CD4-positive, CD25-positive, alpha-beta regulatory T cell (primary cell): Measurements from ENCODE around the gene CYP2W1. TPM values are rescaled to one million over a fixed set of nuclear protein-coding genes. Genes with fewer than 3 reads are reported as not detected.

Experiments used
- ATAC-seq, 2 donors: fragments of 150-1000 bp; cut with Tn5 transposase; one replicate each; pipeline ENCODE4 v1.10.0; 2021; ENCODE audit warnings: low read depth in 2 of 2, moderate number of reproducible peaks in 2 of 2, moderate library complexity in 1 of 2
- DNase-seq, 3 donors: peaks; one replicate each; pipeline versions ENCODE4 v3.0.0 to v3.0.0-alpha.2; 2012 to 2022; ENCODE audit warnings: mixed read lengths in 1 of 3
- H3K27ac ChIP-seq: one replicate; pipeline ENCODE4 v1.7.0; 2013; ENCODE audit warnings: mild to moderate bottlenecking, low read length; ENCODE audit not compliant: insufficient read depth, poor library complexity, severe bottlenecking
- H3K27me3 ChIP-seq: one replicate; pipeline ENCODE4 v1.7.0; 2013; ENCODE audit warnings: low read length; ENCODE audit not compliant: control insufficient read depth, insufficient read depth
- H3K36me3 ChIP-seq: one replicate; pipeline ENCODE4 v1.7.0; 2013; ENCODE audit warnings: mild to moderate bottlenecking, low read length, moderate library complexity; ENCODE audit not compliant: control insufficient read depth, insufficient read depth
- H3K4me1 ChIP-seq: 2 replicates; pipeline ENCODE4 v1.7.0; 2013; ENCODE audit warnings: mild to moderate bottlenecking, low read length; ENCODE audit not compliant: insufficient read depth, control insufficient read depth, poor library complexity, severe bottlenecking
- H3K4me3 ChIP-seq: one replicate; pipeline ENCODE4 v1.7.0; 2013; ENCODE audit warnings: low read depth, mild to moderate bottlenecking, low read length, moderate library complexity
- H3K9me3 ChIP-seq, 2 experiments: 1 replicate in 1 of 2; 2 replicates in 1 of 2; pipeline ENCODE4 v1.7.0; 2013; ENCODE audit warnings: low read length in 2 of 2, mild to moderate bottlenecking in 1 of 2, moderate library complexity in 1 of 2; ENCODE audit not compliant: control insufficient read depth in 2 of 2
- H3K27ac Mint-ChIP-seq, 3 donors: one replicate each; pipeline ENCODE4 v1.8.0; 2020 to 2022; ENCODE audit warnings: mild to moderate bottlenecking in 3 of 3, mixed read lengths in 3 of 3, moderate library complexity in 2 of 3
- H3K27me3 Mint-ChIP-seq: one replicate; pipeline ENCODE4 v1.8.0; 2022; ENCODE audit warnings: mild to moderate bottlenecking, mixed read lengths
- H3K36me3 Mint-ChIP-seq: one replicate; pipeline ENCODE4 v1.8.0; 2020; ENCODE audit warnings: mixed read lengths
- H3K4me1 Mint-ChIP-seq, 4 donors: one replicate each; pipeline ENCODE4 v1.8.0; 2020 to 2022; ENCODE audit warnings: mixed read lengths in 4 of 4, mild to moderate bottlenecking in 1 of 4
- H3K4me3 Mint-ChIP-seq, 4 donors: one replicate each; pipeline ENCODE4 v1.8.0; 2020 to 2022; ENCODE audit warnings: mild to moderate bottlenecking in 4 of 4, mixed read lengths in 4 of 4, moderate library complexity in 3 of 4
- H3K9me3 Mint-ChIP-seq, 7 donors: one replicate each; pipeline ENCODE4 v1.8.0; 2020 to 2022; ENCODE audit warnings: mixed read lengths in 7 of 7, mild to moderate bottlenecking in 3 of 7, moderate library complexity in 2 of 7
- polyA plus RNA-seq, 4 donors: library from polyadenylated mRNA; unstranded; fragments of 300-500 nt; fragmentation: Illumina TruSeq; gene quantifications; one replicate each; pipeline ENCODE4 v1.2.3, GENCODE V29; 2021
- total RNA-seq: library from RNA; stranded (reverse); gene quantifications from one replicate; pipeline ENCODE4 v1.2.3, GENCODE V29; 2022

CYP2W1 gene
- total and polyA plus RNA-seq, 5 donors from 2014 or later = not detected

DNA sequence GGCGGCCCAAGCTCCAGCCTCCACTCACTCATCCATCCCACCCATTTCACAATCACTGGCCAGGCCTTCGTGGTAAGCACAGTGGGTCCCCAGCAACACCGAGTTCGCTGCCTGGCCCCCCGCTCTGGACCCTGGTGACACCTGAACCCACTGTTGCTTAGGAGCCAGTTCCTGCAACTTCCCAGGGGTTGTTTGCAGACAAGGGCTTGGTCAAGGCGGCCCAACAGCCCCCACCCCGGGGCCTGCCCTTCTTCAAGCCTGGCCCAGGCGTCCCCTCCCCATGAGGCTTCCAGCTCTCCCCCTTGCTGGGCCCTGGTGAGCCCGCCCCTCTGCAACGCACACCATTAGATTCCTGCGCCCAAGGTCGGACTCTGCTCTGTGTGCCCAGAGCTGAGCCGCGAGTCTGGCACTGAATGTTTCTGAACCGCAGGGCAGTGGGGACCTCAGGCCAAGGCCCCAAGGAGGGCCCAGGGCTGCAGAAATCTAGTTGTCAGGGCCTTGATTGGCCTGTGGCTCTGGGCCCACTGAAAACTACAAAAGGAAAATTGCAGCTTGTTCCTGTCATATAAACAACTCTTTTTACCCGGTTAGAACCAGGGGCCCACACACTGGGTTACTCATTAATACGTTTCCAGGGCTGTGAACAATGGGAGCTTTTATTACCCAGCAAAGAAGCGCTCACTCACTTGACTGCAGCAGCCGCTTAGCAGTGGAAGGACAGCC is 5.5 kb upstream of the CYP2W1 start:
- Histone ChIP-seq H3K9me3 (no peaks in the 10 kb centered on the region), H3K4me1 (peaks cover 28% of the 10 kb centered on the region), H3K4me3 (no peak overlapping the region), H3K27me3 (no peaks in the 10 kb centered on the region), H3K27ac (no peak overlapping the region), H3K36me3 (peaks cover 9% of the 10 kb centered on the region)
- DNase-seq (no peak), ATAC-seq (no peak)
- no peak overlapping the region for H3K27ac Mint-ChIP-seq
- H3K4me1 Mint-ChIP-seq = peaks cover 0 to 22% (median 10%) of the 10 kb centered on the region in 4 donors
- no peaks in the 10 kb centered on the region for H3K36me3 Mint-ChIP-seq
- peaks cover 4% of the 10 kb centered on the region for H3K27me3 Mint-ChIP-seq
- peak overlapping the region in 3 of 4 donors; percentile 24 to 36 (median 30) for H3K4me3 Mint-ChIP-seq
- H3K9me3 Mint-ChIP-seq = peaks cover 0 to 1% (median 0%) of the 10 kb centered on the region in 7 donors

DNA sequence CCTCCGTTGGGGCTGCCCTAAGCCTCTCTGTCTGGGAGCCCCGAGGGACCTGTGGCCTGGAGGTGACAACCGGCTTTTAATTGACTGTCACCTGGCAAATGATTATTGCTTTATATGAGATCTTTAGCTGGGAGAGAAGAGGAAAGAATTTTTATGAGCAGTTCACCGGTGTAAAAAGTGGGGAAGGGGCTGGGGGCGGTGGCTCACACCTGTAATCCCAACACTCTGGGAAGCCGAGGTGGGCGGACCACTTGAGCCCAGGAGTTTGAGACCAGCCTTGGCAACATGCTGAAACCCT is 5.0 kb upstream of the CYP2W1 start:
- Histone ChIP-seq H3K27ac (no peak overlapping the region), H3K9me3 (no peaks in the 10 kb centered on the region), H3K27me3 (no peaks in the 10 kb centered on the region), H3K36me3 (peaks cover 4% of the 10 kb centered on the region), H3K4me3 (no peak overlapping the region), H3K4me1 (peaks cover 24% of the 10 kb centered on the region)
- Mint-ChIP-seq H3K4me3 (peak overlapping the region in 3 of 4 donors; percentile 4 to 36 (median 24)), H3K27me3 (peaks cover 4% of the 10 kb centered on the region), H3K27ac (no peak overlapping the region), H3K4me1 (peaks cover 0 to 17% (median 6%) of the 10 kb centered on the region in 4 donors), H3K36me3 (no peaks in the 10 kb centered on the region), H3K9me3 (peaks cover 0 to 1% (median 0%) of the 10 kb centered on the region in 7 donors)
- DNase-seq (no peak), ATAC-seq (no peak)

DNA sequence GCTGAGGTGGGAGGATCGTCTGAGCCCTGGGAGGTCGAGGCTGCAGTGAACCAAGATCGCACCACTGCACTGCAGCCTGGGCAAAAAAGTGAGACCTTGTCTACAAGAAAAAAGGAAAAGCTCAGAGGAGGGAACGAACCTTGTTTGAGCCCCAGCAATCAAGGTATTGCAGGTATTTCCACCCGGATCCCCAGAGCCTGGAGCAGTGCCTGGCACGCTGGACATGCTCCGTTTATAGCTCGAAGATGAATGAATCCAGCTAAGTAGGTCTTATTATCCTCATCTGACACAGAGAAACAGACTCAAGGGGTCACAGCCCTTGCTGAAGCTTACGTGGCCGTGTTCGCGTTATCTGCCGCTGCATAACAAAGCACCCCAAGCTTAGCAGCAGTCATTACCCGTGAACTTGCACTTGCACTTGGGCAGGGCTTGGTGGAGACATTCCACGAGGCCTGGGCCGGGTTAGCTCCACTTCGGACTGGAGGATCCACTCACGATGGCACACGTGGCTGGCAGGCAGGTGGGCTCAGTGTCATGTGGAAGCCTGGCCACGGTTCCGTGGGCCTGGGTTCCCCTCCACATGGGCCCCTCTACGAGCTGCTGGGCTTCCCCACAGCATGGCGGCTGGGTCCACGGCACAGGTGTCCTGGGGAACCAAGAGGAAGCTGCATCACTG is 4.4 kb upstream of the CYP2W1 start:
- peaks cover 4% of the 10 kb centered on the region for H3K27me3 Mint-ChIP-seq
- Histone ChIP-seq H3K27ac (no peak overlapping the region), H3K4me3 (no peak overlapping the region), H3K4me1 (peaks cover 19% of the 10 kb centered on the region), H3K27me3 (no peaks in the 10 kb centered on the region), H3K36me3 (no peaks in the 10 kb centered on the region), H3K9me3 (no peaks in the 10 kb centered on the region)
- H3K27ac Mint-ChIP-seq = no peak overlapping the region
- DNase-seq (no peak), ATAC-seq (no peak)
- H3K4me3 Mint-ChIP-seq = no peak overlapping the region
- H3K9me3 Mint-ChIP-seq = peaks cover 0 to 1% (median 0%) of the 10 kb centered on the region in 7 donors
- no peaks in the 10 kb centered on the region for H3K36me3 Mint-ChIP-seq
- H3K4me1 Mint-ChIP-seq = peaks cover 0 to 11% (median 4%) of the 10 kb centered on the region in 4 donors

DNA sequence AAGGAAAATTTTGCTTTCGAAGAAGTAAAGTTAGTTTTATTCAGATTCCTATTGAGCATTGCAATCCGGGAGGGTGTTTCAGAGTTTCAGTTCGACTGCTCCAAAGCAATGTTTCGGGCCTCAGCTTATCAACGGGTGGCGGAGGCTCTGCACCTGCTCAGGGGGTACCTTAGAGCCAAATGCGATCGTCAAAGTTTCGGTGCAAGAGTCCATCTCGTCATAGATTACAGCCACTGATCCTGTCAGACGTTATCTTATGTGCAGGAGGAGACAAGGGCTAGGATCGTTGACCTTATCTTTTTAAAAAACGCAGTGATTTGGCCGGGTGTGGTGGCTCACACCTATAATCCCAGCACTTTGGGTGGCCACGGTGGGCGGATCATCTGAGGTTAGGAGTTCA is 3.8 kb upstream of the CYP2W1 start:
- ATAC-seq = no peak
- no peak overlapping the region for H3K27ac Mint-ChIP-seq
- peaks cover 0 to 8% (median 4%) of the 10 kb centered on the region in 4 donors for H3K4me1 Mint-ChIP-seq

DNA sequence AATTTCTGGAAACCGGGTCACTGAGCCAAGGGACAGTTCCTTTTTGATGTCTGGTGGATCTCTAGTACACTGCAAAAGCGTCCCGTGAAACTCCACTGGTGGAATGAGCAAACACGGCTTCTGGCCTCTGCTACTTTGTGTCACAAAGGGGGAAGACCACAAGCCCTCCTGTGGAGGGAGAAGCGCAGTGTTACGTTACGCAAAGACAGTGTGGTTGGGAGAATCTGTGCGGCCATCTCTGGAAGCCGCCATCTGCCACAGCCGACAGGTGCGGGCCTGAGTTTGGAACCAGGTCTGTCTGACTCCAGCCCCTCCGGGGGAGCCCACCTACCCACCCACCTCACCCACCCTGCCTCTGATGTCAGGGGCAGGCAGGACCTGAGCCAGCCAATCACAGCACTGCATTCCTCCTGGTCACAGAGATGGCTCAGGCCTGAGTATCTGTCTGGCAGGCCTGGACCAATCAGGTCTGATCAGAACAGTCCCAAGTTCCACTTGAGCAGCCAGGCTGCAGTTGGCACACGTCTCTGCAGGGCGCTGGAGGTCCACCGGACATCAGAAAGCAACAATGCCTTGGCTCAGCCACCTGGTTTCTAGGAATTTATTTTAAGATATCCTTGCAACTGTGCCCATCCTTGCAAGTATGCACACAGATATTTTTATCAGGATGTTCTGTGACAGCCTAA is 3.0 kb upstream of the CYP2W1 start:
- H3K27ac Mint-ChIP-seq = no peak overlapping the region
- H3K36me3 Mint-ChIP-seq = no peaks in the 10 kb centered on the region
- H3K9me3 Mint-ChIP-seq = no peaks in the 10 kb centered on the region
- Histone ChIP-seq H3K9me3 (no peaks in the 10 kb centered on the region), H3K4me1 (peaks cover 5% of the 10 kb centered on the region), H3K27ac (no peak overlapping the region), H3K36me3 (no peaks in the 10 kb centered on the region), H3K4me3 (no peak overlapping the region), H3K27me3 (no peaks in the 10 kb centered on the region)
- H3K27me3 Mint-ChIP-seq = no peaks in the 10 kb centered on the region
- peak overlapping the region in 1 of 4 donors; percentile 29 for H3K4me3 Mint-ChIP-seq
- DNase-seq (no peak), ATAC-seq (no peak)
- no peaks in the 10 kb centered on the region for H3K4me1 Mint-ChIP-seq

More for the DNA sequence above, 3.8 kb upstream of the CYP2W1 start:
- peaks cover 4% of the 10 kb centered on the region for H3K27me3 Mint-ChIP-seq
- H3K4me3 ChIP-seq = no peak overlapping the region
- H3K9me3 Mint-ChIP-seq = peaks cover 0 to under 1% (median 0%) of the 10 kb centered on the region in 7 donors
- no peaks in the 10 kb centered on the region for H3K27me3 ChIP-seq
- H3K4me3 Mint-ChIP-seq = no peak overlapping the region
- no peaks in the 10 kb centered on the region for H3K9me3 ChIP-seq
- peaks cover 13% of the 10 kb centered on the region for H3K4me1 ChIP-seq
- no peak overlapping the region for H3K27ac ChIP-seq
- H3K36me3 ChIP-seq = no peaks in the 10 kb centered on the region
- DNase-seq = no peak
- no peaks in the 10 kb centered on the region for H3K36me3 Mint-ChIP-seq

DNA sequence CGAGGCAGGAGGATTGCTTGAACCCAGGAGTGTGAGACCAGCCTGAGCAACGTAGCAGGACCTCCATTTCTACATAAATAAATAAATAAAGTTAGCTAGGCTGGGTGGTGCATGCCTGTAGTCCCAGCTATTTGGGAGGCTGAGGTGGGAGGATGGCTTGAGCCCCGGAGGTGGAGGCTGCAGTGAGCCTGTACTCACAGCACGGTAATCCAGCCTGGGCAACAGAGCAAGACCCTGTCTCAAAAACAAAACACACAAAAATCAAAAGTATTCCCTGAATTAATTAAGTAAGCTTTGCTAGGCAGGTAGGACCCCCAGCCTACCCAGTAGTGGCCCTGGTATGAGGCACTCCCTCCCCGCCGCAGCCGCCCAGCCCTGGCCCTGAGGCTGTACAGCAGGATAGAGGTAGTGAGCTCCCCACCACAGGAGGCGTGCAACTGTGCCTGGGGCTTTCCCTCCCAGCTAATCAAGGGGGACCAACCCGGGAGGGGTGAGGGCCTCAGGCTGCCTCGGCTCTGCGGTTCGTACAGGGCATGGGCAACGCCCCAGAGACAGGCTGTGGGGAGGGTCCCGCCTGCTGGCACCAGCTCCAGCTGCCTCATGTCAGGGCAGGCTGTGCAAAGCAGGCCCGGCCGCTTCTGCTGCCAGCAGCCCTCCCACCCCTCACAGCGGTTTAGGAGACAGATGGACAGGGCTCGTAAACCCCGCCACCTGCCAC is 1.0 kb upstream of the CYP2W1 start:
- no peaks in the 10 kb centered on the region for H3K4me1 ChIP-seq
- H3K27ac ChIP-seq = no peak overlapping the region
- Mint-ChIP-seq H3K36me3 (no peaks in the 10 kb centered on the region), H3K4me1 (no peaks in the 10 kb centered on the region), H3K9me3 (peaks cover 0 to 2% (median 0%) of the 10 kb centered on the region in 7 donors), H3K4me3 (no peak overlapping the region), H3K27ac (no peak overlapping the region), H3K27me3 (no peaks in the 10 kb centered on the region)
- H3K36me3 ChIP-seq = no peaks in the 10 kb centered on the region
- no peak for ATAC-seq
- H3K9me3 ChIP-seq = no peaks in the 10 kb centered on the region
- H3K4me3 ChIP-seq = no peak overlapping the region
- no peak for DNase-seq
- H3K27me3 ChIP-seq = no peaks in the 10 kb centered on the region

DNA sequence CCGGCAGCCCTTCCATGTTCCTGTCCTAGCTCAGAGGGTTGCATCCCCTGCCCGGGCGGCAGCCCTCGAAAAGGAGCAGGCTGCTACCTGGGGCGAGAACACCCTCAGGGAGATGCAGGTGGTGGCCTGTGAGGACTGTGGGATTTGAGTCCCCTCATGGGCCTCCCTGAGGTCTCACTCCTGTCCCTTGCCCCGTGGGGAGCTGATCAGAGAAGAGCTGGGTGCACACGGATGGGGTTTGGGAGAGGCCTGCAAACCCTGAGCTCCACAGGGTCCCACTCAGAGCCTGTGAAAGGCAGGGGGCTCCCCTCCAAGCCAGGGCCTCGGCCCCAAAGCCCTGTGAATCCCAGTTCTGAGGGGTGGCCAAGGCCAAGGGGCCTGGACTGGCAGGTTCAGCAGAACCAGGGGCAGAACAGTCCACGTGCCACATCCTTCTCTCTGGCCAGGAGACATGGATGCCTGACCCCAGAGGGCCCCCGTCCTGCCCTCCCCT is 424 bp upstream of the CYP2W1 start:
- no peak overlapping the region for H3K27ac ChIP-seq
- Mint-ChIP-seq H3K4me3 (no peak overlapping the region), H3K27me3 (no peaks in the 10 kb centered on the region), H3K36me3 (no peaks in the 10 kb centered on the region), H3K27ac (no peak overlapping the region), H3K4me1 (no peaks in the 10 kb centered on the region), H3K9me3 (peaks cover 0 to 2% (median 0%) of the 10 kb centered on the region in 7 donors)
- H3K36me3 ChIP-seq = no peaks in the 10 kb centered on the region
- H3K9me3 ChIP-seq = no peaks in the 10 kb centered on the region
- H3K27me3 ChIP-seq = no peaks in the 10 kb centered on the region
- ATAC-seq (peak in 1 of 2 donors; percentile 10), DNase-seq (no peak)
- H3K4me1 ChIP-seq = no peaks in the 10 kb centered on the region
- no peak overlapping the region for H3K4me3 ChIP-seq
